H1 (cell line): ENCODE results near the gene ETS1. TPM values are rescaled to one million over a fixed set of nuclear protein-coding genes. Genes with fewer than 3 reads are reported as not detected.

Experiments used
- CTCF ChIA-PET: fragments of 300-600 bp; sonication (Branson Sonifier 250); formaldehyde crosslinking; loops from one replicate; lab custom pipeline; 2021; ENCODE audit not compliant: partially characterized antibody; lab: Charles Lee
- POLR2A ChIA-PET: fragments of 300-600 bp; sonication (Branson Sonifier 250); formaldehyde crosslinking; loops from one replicate; lab custom pipeline; 2021; ENCODE audit warnings: inconsistent platforms; ENCODE audit not compliant: partially characterized antibody; lab: Charles Lee
- DNase-seq, 2 experiments: peaks; one replicate each; pipeline versions ENCODE4 v3.0.0 to v3.0.0-alpha.2; 2010 to 2022; ENCODE audit warnings: low spot score in 2 of 2, low read depth in 1 of 2, mixed read lengths in 1 of 2
- FAIRE-seq: peaks from 2 replicates; lab custom pipeline; 2011; peaks lifted over from hg19 to GRCh38; lab: Jason Lieb, UNC
- H2AFZ ChIP-seq: 2 replicates; pipeline ENCODE4 v1.8.1; 2012; ENCODE audit warnings: low read length, inconsistent platforms
- H2AK5ac ChIP-seq: 2 replicates; pipeline ENCODE4 v1.6.1; 2013; ENCODE audit warnings: low read depth, low read length
- H2BK120ac ChIP-seq: replicated peaks from 2 replicates; pipeline ENCODE3; 2013; ENCODE audit warnings: low read depth, low read length, inconsistent platforms
- H2BK12ac ChIP-seq: 2 replicates; pipeline ENCODE4 v1.6.1; 2013; ENCODE audit warnings: low read depth, low read length
- H2BK15ac ChIP-seq: 2 replicates; pipeline ENCODE4 v1.6.1; 2013; ENCODE audit warnings: low read length
- H2BK20ac ChIP-seq: 2 replicates; pipeline ENCODE4 v1.6.1; 2013; ENCODE audit warnings: low read length
- H2BK5ac ChIP-seq: 2 replicates; pipeline ENCODE4 v1.6.1; 2013; ENCODE audit warnings: low read depth, low read length
- H3K14ac ChIP-seq: 2 replicates; pipeline ENCODE4 v1.6.1; 2013; ENCODE audit warnings: inconsistent platforms; ENCODE audit not compliant: insufficient read length
- H3K18ac ChIP-seq: 2 replicates; pipeline ENCODE4 v1.6.1; 2013; ENCODE audit warnings: low read length; ENCODE audit errors: extremely low read depth
- H3K23ac ChIP-seq: 2 replicates; pipeline ENCODE4 v1.6.1; 2013; ENCODE audit warnings: inconsistent platforms; ENCODE audit not compliant: insufficient read length
- H3K23me2 ChIP-seq: 2 replicates; pipeline ENCODE4 v1.6.1; 2013; ENCODE audit warnings: low read depth, low read length
- H3K27ac ChIP-seq: 2 replicates; pipeline ENCODE4 v1.6.1; 2011; ENCODE audit warnings: low read depth, low read length, inconsistent platforms
- H3K27me3 ChIP-seq, 4 experiments: replicated peaks in 1 of 4; 1 replicate in 1 of 4; 2 replicates in 3 of 4; pipeline versions ENCODE4 v1.6.1 to v1.8.1; 2011 to 2013; ENCODE audit warnings: low read length in 3 of 4, mild to moderate bottlenecking in 3 of 4, inconsistent platforms in 2 of 4, mixed read lengths in 2 of 4, moderate library complexity in 1 of 4; ENCODE audit not compliant: control insufficient read depth in 3 of 4, insufficient read depth in 3 of 4; ENCODE audit errors: extremely low read depth in 1 of 4
- H3K36me3 ChIP-seq, 4 experiments: 2 replicates each; pipeline versions ENCODE4 v1.6.1 to v1.8.1; 2011 to 2013; ENCODE audit warnings: mild to moderate bottlenecking in 4 of 4, low read length in 3 of 4, moderate library complexity in 2 of 4, control low read depth in 1 of 4, inconsistent platforms in 1 of 4; ENCODE audit not compliant: insufficient read depth in 4 of 4, control insufficient read depth in 2 of 4
- H3K4ac ChIP-seq: replicated peaks from 2 replicates; pipeline ENCODE3; 2013; ENCODE audit warnings: low read length, low read depth, mixed read lengths, inconsistent platforms; ENCODE audit not compliant: insufficient read length
- H3K4me1 ChIP-seq, 4 experiments: replicated peaks in 1 of 4; 1 replicate in 1 of 4; 2 replicates in 3 of 4; pipeline versions ENCODE4 v1.6.1 to v1.8.1; 2011 to 2013; ENCODE audit warnings: low read length in 3 of 4, inconsistent platforms in 2 of 4, mixed read lengths in 1 of 4; ENCODE audit not compliant: insufficient read depth in 4 of 4, control insufficient read depth in 3 of 4
- H3K4me2 ChIP-seq, 2 experiments: 2 replicates each; pipeline versions ENCODE4 v1.6.1 to v1.8.1; 2011 to 2013; ENCODE audit warnings: low read depth in 2 of 2, low read length in 2 of 2, control low read depth in 1 of 2, inconsistent platforms in 1 of 2, mild to moderate bottlenecking in 1 of 2; ENCODE audit not compliant: insufficient read depth in 1 of 2
- H3K4me3 ChIP-seq, 4 experiments: fragments of 200-600, 300-600 bp in 1 of 4; sonication (generic), shearing (Covaris generic), sonication (Bioruptor Twin) in 1 of 4; 2 replicates each; pipeline versions ENCODE4 v1.5.1 to v1.8.1; 2011 to 2016; ENCODE audit warnings: low read length in 4 of 4, low read depth in 3 of 4, control low read depth in 2 of 4, inconsistent platforms in 2 of 4, mild to moderate bottlenecking in 2 of 4, mixed read lengths in 1 of 4, moderate library complexity in 1 of 4; ENCODE audit not compliant: insufficient read depth in 2 of 4; ENCODE audit errors: extremely low read depth in 1 of 4
- H3K56ac ChIP-seq: replicated peaks from 2 replicates; pipeline ENCODE3; 2013; ENCODE audit warnings: low read depth, mild to moderate bottlenecking, mixed read lengths, low read length, inconsistent platforms; ENCODE audit not compliant: insufficient read length
- H3K79me1 ChIP-seq: 2 replicates; pipeline ENCODE4 v1.6.1; 2013; ENCODE audit warnings: low read depth, low read length, control low read depth
- H3K79me2 ChIP-seq, 2 experiments: 2 replicates each; pipeline versions ENCODE4 v1.6.1 to v1.8.1; 2012 to 2013; ENCODE audit warnings: low read length in 2 of 2, mild to moderate bottlenecking in 2 of 2, inconsistent platforms in 1 of 2; ENCODE audit not compliant: insufficient read depth in 2 of 2, control insufficient read depth in 1 of 2
- H3K9ac ChIP-seq, 4 experiments: replicated peaks in 1 of 4; 1 replicate in 1 of 4; 2 replicates in 3 of 4; pipeline versions ENCODE4 v1.6.1 to v1.8.1; 2011 to 2013; ENCODE audit warnings: low read depth in 3 of 4, low read length in 3 of 4, control low read depth in 2 of 4, mild to moderate bottlenecking in 2 of 4, moderate library complexity in 2 of 4, inconsistent platforms in 1 of 4; ENCODE audit errors: extremely low read depth in 1 of 4
- H3K9me3 ChIP-seq, 2 experiments: 2 replicates each; pipeline versions ENCODE4 v1.6.1 to v1.8.1; 2012 to 2013; ENCODE audit warnings: mild to moderate bottlenecking in 2 of 2, moderate library complexity in 2 of 2, control low read depth in 1 of 2, inconsistent platforms in 1 of 2, low read depth in 1 of 2, low read length in 1 of 2, mixed read lengths in 1 of 2; ENCODE audit not compliant: insufficient read depth in 2 of 2
- H4K20me1 ChIP-seq, 2 experiments: replicated peaks in 1 of 2; 2 replicates each; pipeline versions ENCODE3 to v1.8.1; 2011 to 2013; ENCODE audit warnings: inconsistent platforms in 2 of 2, low read length in 2 of 2, mild to moderate bottlenecking in 1 of 2; ENCODE audit not compliant: insufficient read depth in 2 of 2, control insufficient read depth in 1 of 2
- H4K5ac ChIP-seq: 2 replicates; pipeline ENCODE4 v1.6.1; 2013; ENCODE audit warnings: low read length, low read depth, mixed read lengths, inconsistent platforms; ENCODE audit not compliant: insufficient read length
- H4K8ac ChIP-seq: 2 replicates; pipeline ENCODE4 v1.8.0; 2013; ENCODE audit warnings: mild to moderate bottlenecking, moderate library complexity, low read length, inconsistent platforms; ENCODE audit not compliant: insufficient read depth; ENCODE audit errors: extremely low read depth
- H4K91ac ChIP-seq: replicated peaks from 2 replicates; pipeline ENCODE3; 2013; ENCODE audit warnings: low read length, mixed read lengths, inconsistent platforms; ENCODE audit not compliant: insufficient read length
- CBX8 ChIP-seq: fragments of 300-800, 300-1000 bp; sonication (generic); IDR thresholded peaks from 2 replicates; pipeline ENCODE4 v1.7.1; 2016; ENCODE audit warnings: low read depth, low read length, borderline replicate concordance
- EP300 ChIP-seq, 2 experiments: IDR thresholded peaks; 1 replicate in 1 of 2; 2 replicates in 1 of 2; pipeline ENCODE4 v1.6.1; 2011 to 2012; ENCODE audit warnings: low read depth in 2 of 2, low read length in 2 of 2, mild to moderate bottlenecking in 2 of 2, borderline replicate concordance in 1 of 2, inconsistent platforms in 1 of 2, moderate library complexity in 1 of 2
- HDAC6 ChIP-seq: IDR thresholded peaks from one replicate; pipeline ENCODE4 v1.7.1; 2012; ENCODE audit warnings: low read depth, mild to moderate bottlenecking, inconsistent platforms, low read length, moderate library complexity
- MAX ChIP-seq: IDR thresholded peaks from 2 replicates; pipeline ENCODE4 v1.6.1; 2012; ENCODE audit warnings: inconsistent platforms
- POLR2A ChIP-seq, 2 experiments: IDR thresholded peaks; 1 replicate in 1 of 2; 2 replicates in 1 of 2; pipeline ENCODE4 v1.6.1; 2011; ENCODE audit warnings: low read depth in 2 of 2, low read length in 2 of 2, mild to moderate bottlenecking in 2 of 2; ENCODE audit errors: control extremely low read depth in 1 of 2
- SP4 ChIP-seq: IDR thresholded peaks from 2 replicates; pipeline ENCODE4 v1.6.1; 2012; ENCODE audit warnings: low read length, inconsistent platforms
- whole genome bisulfite sequencing, 2 experiments: shearing (Covaris generic) in 1 of 2; methylation state at CpG; one replicate each; pipeline versions ENCODE4 v1.1.6 to v1.1.7; 2013 to 2015; ENCODE audit warnings: low lambda C conversion rate in 2 of 2, mixed read lengths in 2 of 2, inconsistent platforms in 1 of 2, low coverage in 1 of 2, missing lambda C conversion rate in 1 of 2; ENCODE audit not compliant: insufficient replicate concordance in 2 of 2, insufficient coverage in 1 of 2, insufficient read length in 1 of 2; ENCODE audit errors: extremely low coverage in 1 of 2, missing lambda C conversion rate in 1 of 2; 5-methylcytosine and 5-hydroxymethylcytosine counted together
- polyA plus RNA-seq, 7 experiments: library from polyadenylated mRNA; depleted of rRNA in 3 of 7; stranded (reverse) in 5 of 7; unstranded in 2 of 7; fragments of >200 nt in 5 of 7; fragments of 200-250 nt in 2 of 7; gene quantifications; 1 replicate in 5 of 7; 2 replicates in 1 of 7; 4 replicates in 1 of 7; pipeline versions ENCODE4 v1.2.1 to v1.2.3, GENCODE V29; 2011 to 2013; ENCODE audit warnings: missing spikeins in 2 of 7, mixed read lengths in 2 of 7
- total RNA-seq: library from RNA; stranded (reverse); fragmentation: NEBNext Ultra II Directional; extraction: Animal tissue kit (Norgen Biotek cat#: 25700); gene quantifications from 2 replicates; pipeline ENCODE4 v1.2.1, GENCODE V29; 2021

The ETS1 gene
- total and polyA plus RNA-seq, 2 of the 8 experiments (the other 6 are each of a cell fraction or from before 2014, with no cell fraction given): 10.0 to 35.3 TPM

DNA sequence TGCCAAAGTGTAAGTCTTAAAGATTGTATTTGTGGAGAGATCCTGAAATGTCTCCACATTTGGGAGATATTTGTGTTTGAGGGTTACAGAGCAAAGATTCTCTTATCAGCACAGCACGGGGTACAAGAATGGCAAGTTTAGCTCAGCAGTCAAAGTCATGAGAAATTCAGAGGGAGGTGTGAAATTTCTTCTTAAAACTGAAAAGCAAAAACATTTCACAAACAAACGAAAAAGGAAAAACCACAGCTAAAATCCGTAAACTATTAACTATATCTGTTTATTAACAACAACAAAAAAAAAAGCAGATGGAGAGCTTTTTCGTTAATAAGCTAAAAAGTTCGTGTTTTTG is 40.9 kb upstream of the ETS1 start:
- H4K20me1 ChIP-seq: no peaks in the 10 kb centered on the region
- TF ChIP-seq MAX (no peak), CBX8 (no peak), HDAC6 (no peak), EP300 (IDR thresholded peaks at IDR 0.05; ENCODE audit: borderline replicate concordance in 1 of 2, low read depth in 2 of 2, low read length in 2 of 2) (no peak), SP4 (no peak), POLR2A (IDR thresholded peaks at IDR 0.05; ENCODE audit: control extremely low read depth in 1 of 2, low read depth in 2 of 2, low read length in 2 of 2) (no peak)
- H3K4ac ChIP-seq: no peak overlapping the region
- H3K27me3 ChIP-seq: peaks cover 0 to 2% (median 0%) of the 10 kb centered on the region in 4 experiments; a peak in 1 of 7 replicates
- H3K14ac ChIP-seq: no peak overlapping the region
- peaks cover 2 to 7% (median 5%) of the 10 kb centered on the region in 4 experiments; a peak in 5 of 7 replicates for H3K4me1 ChIP-seq
- no peak overlapping the region for H3K4me3 ChIP-seq
- H2BK120ac ChIP-seq: no peak overlapping the region
- H3K79me1 ChIP-seq: no peaks in the 10 kb centered on the region
- ChIA-PET POLR2A (no interaction called here), CTCF (interaction anchor here (0.6 to 17.6 kb wide), 24 partner anchors 15 to 470 kb away, joined by 3 to 319 read pairs (median 4); no protein-coding TSS in a partner anchor)
- H2AK5ac ChIP-seq: no peak overlapping the region
- no peak overlapping the region for H4K91ac ChIP-seq
- DNase-seq (no peak), FAIRE-seq (no peak)
- H3K79me2 ChIP-seq: no peaks in the 10 kb centered on the region
- no peaks in the 10 kb centered on the region for H3K36me3 ChIP-seq
- H2BK20ac ChIP-seq: no peak overlapping the region
- H3K23me2 ChIP-seq: no peaks in the 10 kb centered on the region
- H2BK12ac ChIP-seq: no peak overlapping the region
- no peaks in the 10 kb centered on the region for H3K9me3 ChIP-seq
- H3K27ac ChIP-seq: no peak overlapping the region
- no peak overlapping the region for H2BK5ac ChIP-seq
- WGBS, 2 experiments: 96% methylated on average over 5 of the region's 5 CpGs; no CpG with 5 or more reads in 1 of the 2 experiments
- no peak overlapping the region for H3K4me2 ChIP-seq
- no peak overlapping the region for H2AFZ ChIP-seq
- no peak overlapping the region for H3K56ac ChIP-seq
- no peak overlapping the region for H2BK15ac ChIP-seq
- H4K5ac ChIP-seq: no peak overlapping the region
- H3K23ac ChIP-seq: no peak overlapping the region
- no peak overlapping the region for H4K8ac ChIP-seq
- H3K18ac ChIP-seq: no peak overlapping the region
- H3K9ac ChIP-seq: no peak overlapping the region
